K562 (cell line): ENCODE results near the gene GRIK3. TPM values are rescaled to one million over a fixed set of nuclear protein-coding genes. Genes with fewer than 3 reads are reported as not detected.

Experiments
- REST ChIP-seq, 2 experiments: fragments of 450-650 bp; formaldehyde crosslinking in 1 of 2; IDR thresholded peaks; 2 replicates each; pipeline versions ENCODE4 v1.4.0 to v1.6.1; 2014 to 2020; ENCODE audit warnings: mild to moderate bottlenecking in 2 of 2, borderline replicate concordance in 1 of 2, low read depth in 1 of 2
- polyA plus RNA-seq, 8 experiments: library from polyadenylated mRNA; depleted of rRNA in 4 of 8; stranded (reverse) in 5 of 8; unstranded in 3 of 8; fragments of >200 nt; fragmentation: Nextera tagmentation in 2 of 8; fragmentation: Illumina TruSeq in 1 of 8; extraction: Ambion mirVana in 2 of 8; extraction: Trizol in 1 of 8; gene quantifications; 2 replicates each; pipeline versions ENCODE4 v1.2.1 to v1.2.3, GENCODE V29; 2011 to 2014; ENCODE audit warnings: inconsistent platforms in 1 of 8, missing spikeins in 1 of 8
- total RNA-seq, 7 experiments: library from RNA; depleted of rRNA in 6 of 7; stranded (reverse); fragments of >200 nt in 6 of 7; fragmentation: Illumina TruSeq in 2 of 7; extraction: Trizol in 2 of 7; gene quantifications; 2 replicates each; pipeline versions ENCODE4 v1.2.1 to v1.2.3, GENCODE V29; 2011 to 2021; ENCODE audit warnings: low replicate concordance in 1 of 7

GRIK3 gene
- total and polyA plus RNA-seq, 9 of the 15 experiments (the other 6 are each of a cell fraction or from before 2014, with no cell fraction given) = not detected

- TF ChIP-seq REST (IDR thresholded peaks at IDR 0.05; ENCODE audit: borderline replicate concordance) = peak; percentile 73
- no peak for TF ChIP-seq REST (CRISPR knock-in tag; IDR thresholded peaks at IDR 0.05; ENCODE audit: low read depth)
Measured at GRCh38 chr1:36803868-36804570, 230.3 kb downstream of the GRIK3 start (continued).
